ENCODE results near the gene FBLN2. TPM values are rescaled to one million over a fixed set of nuclear protein-coding genes. Genes with fewer than 3 reads are reported as not detected.

Gene FBLN2
- total and polyA plus RNA-seq, 2 of the 13 experiments (the other 11 are each of a cell fraction or from before 2014, with no cell fraction given), result not detected

GRCh38 chr3:13535905-13536304, 13.0 kb upstream of the FBLN2 start:
- intact Hi-C loops (cut with micrococcal nuclease; ENCODE audit: unreplicated experiment), result no loop called here
- no peak for TF ChIP-seq ZNF703 (CRISPR knock-in tag; IDR thresholded peaks at IDR 0.05; ENCODE audit: borderline replicate concordance)
- TF ChIP-seq ZBED4 (CRISPR knock-in tag; IDR thresholded peaks at IDR 0.05; ENCODE audit: borderline replicate concordance), result no peak
- TF ChIP-seq ZNF556 (CRISPR knock-in tag; IDR thresholded peaks at IDR 0.05; ENCODE audit: borderline replicate concordance), result peak; percentile 98
- no peak for TF ChIP-seq FOXK1 (CRISPR knock-in tag; IDR thresholded peaks at IDR 0.05; ENCODE audit: borderline replicate concordance, low read depth)
- Histone ChIP-seq H3K9me3 (ENCODE audit: low read length) (no peaks in the 10 kb centered on the region), H3K27me3 (ENCODE audit: control insufficient read depth in 1 of 2, insufficient read depth in 2 of 2, low read length in 2 of 2) (peaks cover 10 to 69% of the 10 kb centered on the region in 2 experiments), H3K36me3 (replicated peaks in 1 of 2; ENCODE audit: control insufficient read depth in 1 of 2, insufficient read depth in 2 of 2, low read length in 2 of 2) (no peaks in the 10 kb centered on the region), H3K9ac (ENCODE audit: insufficient read depth, low read depth, low read length) (no peak overlapping the region), H4K20me1 (ENCODE audit: insufficient read depth, low read length) (no peaks in the 10 kb centered on the region), H2AFZ (ENCODE audit: low read length) (no peak overlapping the region), H3K4me1 (ENCODE audit: insufficient read depth, low read length) (no peaks in the 10 kb centered on the region), H3K4me3 (replicated peaks in 1 of 3; ENCODE audit: insufficient read depth in 1 of 3, low read depth in 2 of 3, low read length in 3 of 3) (no peak overlapping the region), H3K27ac (ENCODE audit: extremely low read length, insufficient read depth, low read length) (no peak overlapping the region), H3K79me2 (ENCODE audit: insufficient read depth, low read length) (no peaks in the 10 kb centered on the region), H3K4me2 (ENCODE audit: low read depth, low read length) (no peak overlapping the region)
- WGBS (ENCODE audit: low lambda C conversion rate), result no CpG with 5 or more reads among the region's 9 CpGs
- in situ Hi-C loops (cut with HindIII; ENCODE audit: extremely low pct_ligation_motif_present, low pct_unique_long_range_greater_than_20kb), result no loop called here
- ATAC-seq, result no peak
- ChIA-PET POLR2A (no interaction called here), CTCF (ENCODE audit: low intra/inter-chr PET ratio, low total read pairs) (no interaction called here)
- DNase-seq (ENCODE audit: low spot score), result no peak
- no peak for FAIRE-seq
- no TSS peak for BruUV-seq (replicated peaks)

GRCh38 chr3:13536432-13536831, 12.5 kb upstream of the FBLN2 start:
- Histone ChIP-seq H3K79me2 (ENCODE audit: insufficient read depth, low read length) (no peaks in the 10 kb centered on the region), H2AFZ (ENCODE audit: low read length) (no peak overlapping the region), H3K4me2 (ENCODE audit: low read depth, low read length) (no peak overlapping the region), H3K9me3 (ENCODE audit: low read length) (no peaks in the 10 kb centered on the region), H3K27me3 (ENCODE audit: control insufficient read depth in 1 of 2, insufficient read depth in 2 of 2, low read length in 2 of 2) (peaks cover 10 to 68% of the 10 kb centered on the region in 2 experiments), H3K9ac (ENCODE audit: insufficient read depth, low read depth, low read length) (no peak overlapping the region), H3K4me3 (replicated peaks in 1 of 3; ENCODE audit: insufficient read depth in 1 of 3, low read depth in 2 of 3, low read length in 3 of 3) (no peak overlapping the region), H3K36me3 (replicated peaks in 1 of 2; ENCODE audit: control insufficient read depth in 1 of 2, insufficient read depth in 2 of 2, low read length in 2 of 2) (no peaks in the 10 kb centered on the region), H4K20me1 (ENCODE audit: insufficient read depth, low read length) (no peaks in the 10 kb centered on the region), H3K27ac (ENCODE audit: extremely low read length, insufficient read depth, low read length) (no peak overlapping the region), H3K4me1 (ENCODE audit: insufficient read depth, low read length) (no peaks in the 10 kb centered on the region)
- no peak for DNase-seq (ENCODE audit: low spot score)
- intact Hi-C loops (cut with micrococcal nuclease; ENCODE audit: unreplicated experiment) (no loop called here), in situ Hi-C loops (cut with HindIII; ENCODE audit: extremely low pct_ligation_motif_present, low pct_unique_long_range_greater_than_20kb) (no loop called here)
- no peak for FAIRE-seq
- 6% methylated on average over 3 of the region's 3 CpGs for WGBS (ENCODE audit: low lambda C conversion rate)
- ChIA-PET CTCF (ENCODE audit: low intra/inter-chr PET ratio, low total read pairs) (no interaction called here), POLR2A (no interaction called here)
- BruUV-seq (replicated peaks), result no TSS peak
- no peak for ATAC-seq
- TF ChIP-seq ZFY (CRISPR knock-in tag; IDR thresholded peaks at IDR 0.05) (no peak), BCLAF1 (IDR thresholded peaks at IDR 0.05) (no peak), HNF4G (IDR thresholded peaks at IDR 0.05; ENCODE audit: borderline replicate concordance, low read depth, low read length) (no peak), HNF4G (CRISPR knock-in tag; IDR thresholded peaks at IDR 0.05; ENCODE audit: borderline replicate concordance, low read depth) (no peak), ZNF143 (CRISPR knock-in tag; IDR thresholded peaks at IDR 0.05) (no peak)

Measured in HepG2 (cell line).